ENCODE data around the gene HOXA4.

Gene HOXA4

DNA sequence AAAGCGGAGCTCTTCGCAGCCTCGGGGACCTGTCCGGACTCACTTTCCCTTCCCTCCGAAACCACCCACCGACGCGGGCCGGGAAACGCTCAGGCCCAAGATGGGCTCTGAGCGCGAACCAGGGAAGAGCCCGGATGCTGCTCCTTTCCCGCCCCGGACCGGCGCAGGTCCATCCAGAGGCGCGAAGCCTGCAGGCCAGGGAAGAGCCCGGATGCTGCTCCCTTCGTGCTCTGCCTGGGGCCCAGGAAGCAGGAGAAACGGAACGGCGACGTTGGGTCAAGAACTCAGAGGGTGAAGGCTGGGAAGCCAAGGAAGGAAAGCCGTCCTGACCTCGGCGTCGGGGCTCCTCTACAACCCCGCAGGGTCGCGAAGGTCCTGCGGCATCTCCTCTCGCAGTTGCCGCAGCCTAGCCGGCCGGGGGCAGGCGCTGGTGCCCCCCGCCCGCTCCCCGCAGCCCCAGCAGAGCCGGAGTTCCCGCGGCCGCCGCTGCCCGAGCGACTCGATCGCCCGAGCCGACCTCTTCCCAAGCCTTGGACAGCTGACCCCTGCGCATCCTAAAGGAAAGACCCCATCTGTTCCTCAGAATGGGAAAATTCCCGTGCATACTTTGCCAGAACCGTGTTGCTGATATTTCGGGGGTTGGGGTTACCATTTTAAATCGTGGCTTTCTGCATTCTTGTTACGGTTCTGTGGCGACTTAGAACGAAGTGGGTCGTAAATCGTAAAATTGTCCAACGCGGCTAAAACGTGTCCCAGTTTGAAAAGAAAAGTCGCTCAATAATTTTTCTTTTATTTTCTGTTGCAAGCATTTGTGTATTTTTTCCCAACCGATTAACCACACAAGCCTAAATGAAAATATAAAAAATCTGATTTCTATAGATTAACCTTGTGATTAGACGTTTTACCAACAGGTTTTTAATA lies 42.3 kb downstream of the HOXA4 start:
- no peak for FAIRE-seq

GRCh38 chr7:27083646-27084045 lies 46.9 kb downstream of the HOXA4 start:
- FAIRE-seq = no peak

DNA sequence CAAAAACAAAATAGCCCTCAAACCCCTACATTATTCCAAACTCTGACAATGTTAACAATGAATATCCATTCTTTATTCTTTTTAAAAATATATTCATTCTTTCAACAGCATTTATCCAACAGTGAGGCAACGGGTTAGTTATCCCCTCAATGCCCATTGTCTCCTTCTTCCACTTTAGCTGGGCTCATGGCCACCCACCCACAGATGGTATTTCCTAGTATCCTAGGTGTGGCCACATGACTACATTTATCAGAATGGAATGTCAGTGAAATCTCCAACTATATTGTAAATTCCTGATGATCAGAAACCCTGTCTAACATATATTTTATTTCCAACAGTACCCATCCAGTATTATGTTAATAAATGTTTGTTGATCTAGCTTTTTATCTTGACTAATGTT lies 48.4 kb downstream of the HOXA4 start:
- no peak for FAIRE-seq

GRCh38 chr7:27080844-27081436 lies 49.6 kb downstream of the HOXA4 start:
- FAIRE-seq = no peak

GRCh38 chr7:27079234-27079975 lies 51.2 kb downstream of the HOXA4 start:
- FAIRE-seq = no peak

DNA sequence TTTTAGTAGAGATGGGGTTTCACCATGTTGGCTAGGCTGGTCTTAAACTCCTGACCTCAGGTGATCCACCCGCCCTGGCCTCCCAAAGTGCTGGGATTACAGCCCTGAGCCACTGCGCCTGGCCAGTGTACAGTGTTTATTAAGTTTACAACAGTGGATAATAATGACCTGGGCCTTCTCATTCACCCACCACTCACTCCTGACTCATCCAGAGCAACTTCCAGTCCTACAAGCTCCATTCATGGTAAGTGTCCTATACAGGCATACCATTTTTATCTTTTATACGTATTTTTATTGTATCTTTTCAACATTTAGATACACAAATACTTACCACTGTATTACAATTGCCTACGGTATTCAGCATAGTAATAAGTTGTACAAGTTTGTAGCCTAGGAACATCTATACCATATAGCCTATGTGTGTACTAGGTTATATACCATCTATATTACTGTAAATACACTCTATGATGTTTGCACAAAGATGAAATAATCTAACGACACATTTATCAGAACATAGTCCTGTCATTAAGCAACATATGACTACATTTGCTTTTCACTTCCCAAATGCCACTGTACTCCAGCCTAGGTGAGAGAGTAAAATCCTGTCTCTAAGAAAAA lies 51.8 kb downstream of the HOXA4 start:
- FAIRE-seq = no peak

All from endometrium (tissue), 2 donors.